Gastroesophageal sphincter (tissue), 4 donors: ENCODE results near the gene PPP6R3. TPM values are rescaled to one million over a fixed set of nuclear protein-coding genes. Genes with fewer than 3 reads are reported as not detected.
A peak's percentile ranks its signal among the peaks of the same experiment; 100 is the strongest.

Experiments
- ATAC-seq: fragments of 150-250 bp; one replicate; pipeline ENCODE4 v1.9.1; 2016; ENCODE audit warnings: mild to moderate bottlenecking, moderate library complexity
- H3K27ac ChIP-seq, 4 donors: fragments of 200-600 bp; sonication (generic) in 3 of 4; 1 replicate in 3 of 4; 2 replicates in 1 of 4; pipeline ENCODE4 v1.5.1; 2016 to 2019
- H3K27me3 ChIP-seq: fragments of 200-600 bp; sonication (generic); one replicate; pipeline ENCODE4 v1.5.1; 2019
- H3K36me3 ChIP-seq, 2 donors: fragments of 200-600 bp; sonication (generic); one replicate each; pipeline ENCODE4 v1.5.1; 2019; ENCODE audit warnings: control low read depth in 1 of 2
- H3K4me1 ChIP-seq, 3 donors: fragments of 200-600 bp; sonication (generic); 1 replicate in 2 of 3; 2 replicates in 1 of 3; pipeline ENCODE4 v1.5.1; 2016 to 2019; ENCODE audit warnings: control low read depth in 2 of 3
- H3K4me3 ChIP-seq, 2 donors: fragments of 200-600 bp; sonication (generic); one replicate each; pipeline ENCODE4 v1.5.1; 2019; ENCODE audit warnings: mild to moderate bottlenecking in 1 of 2, moderate library complexity in 1 of 2
- H3K9me3 ChIP-seq, 3 donors: fragments of 200-600 bp; sonication (generic); one replicate each; pipeline ENCODE4 v1.5.1; 2017 to 2019; ENCODE audit warnings: control low read depth in 2 of 3
- EP300 ChIP-seq: sonication (generic); formaldehyde crosslinking; IDR thresholded peaks from one replicate; pipeline ENCODE4 v1.6.1; 2017; ENCODE audit warnings: antibody characterized with exemption, mild to moderate bottlenecking
- POLR2A ChIP-seq, 2 donors: fragments of 450-650 bp; IDR thresholded peaks; one replicate each; pipeline ENCODE4 v1.6.1; 2017; ENCODE audit warnings: antibody characterized with exemption in 2 of 2, mild to moderate bottlenecking in 2 of 2, moderate library complexity in 1 of 2
- POLR2AphosphoS5 ChIP-seq: sonication (generic); formaldehyde crosslinking; IDR thresholded peaks from one replicate; pipeline ENCODE4 v1.6.1; 2017; ENCODE audit warnings: antibody characterized with exemption
- WGBS, 2 donors: methylation state at CpG; one replicate each; pipeline ENCODE4 v1.1.5; 2018; ENCODE audit warnings: low coverage in 1 of 2; 5-methylcytosine and 5-hydroxymethylcytosine counted together
- total RNA-seq, 4 donors: library from RNA; depleted of rRNA; stranded (reverse); fragments of >200 nt; gene quantifications; one replicate each; pipeline ENCODE4 v1.1.0, GENCODE V29; 2016
- TF ChIP-seq, protein P1 (sequence below), 4 experiments: fragments of 200-600 bp in 2 of 4; fragments of 450-650 bp in 2 of 4; sonication (generic) in 1 of 4; IDR thresholded peaks; one replicate each; pipeline ENCODE4 v1.5.1; 2017 to 2019; ENCODE audit warnings: antibody characterized with exemption in 4 of 4, mild to moderate bottlenecking in 2 of 4, moderate library complexity in 2 of 4

Gene PPP6R3
- total RNA-seq, 4 donors from 2014 or later, result 128 to 164 (median 144) TPM

DNA sequence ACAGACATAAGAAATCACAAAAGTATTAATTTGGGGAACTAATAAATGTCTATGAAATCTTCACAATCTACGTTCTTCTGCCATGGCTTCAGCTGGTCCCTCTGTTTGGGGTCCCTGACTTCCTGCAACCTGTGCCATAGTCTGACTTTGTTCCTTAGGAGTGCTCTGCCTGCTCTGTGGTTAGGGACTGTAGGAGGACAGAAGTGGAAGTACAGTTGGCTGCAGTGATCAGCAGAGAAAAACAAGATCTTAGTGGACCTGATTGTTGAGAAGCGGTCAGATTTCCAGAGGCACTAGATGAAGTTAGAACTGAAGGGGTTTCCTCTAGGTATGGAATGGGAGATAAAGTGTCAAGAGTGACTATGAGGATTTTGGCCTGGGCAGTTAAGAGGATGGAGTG is 80.6 kb downstream of the PPP6R3 start:
- H3K4me1 ChIP-seq, result peaks cover 4 to 76% (median 13%) of the 10 kb centered on the region in 3 donors

GRCh38 chr11:68541991-68542390 is 81.4 kb downstream of the PPP6R3 start:
- H3K27ac ChIP-seq, result peak overlapping the region in 1 of 4 donors; percentile 53
- peaks cover 0 to 63% of the 10 kb centered on the region in 2 donors for H3K36me3 ChIP-seq
- no peaks in the 10 kb centered on the region for H3K9me3 ChIP-seq
- H3K4me3 ChIP-seq, result no peak overlapping the region
- TF ChIP-seq EP300 (no peak), POLR2A (IDR thresholded peaks at IDR 0.05) (no peak), POLR2AphosphoS5 (no peak)
- TF ChIP-seq, protein P1, sequence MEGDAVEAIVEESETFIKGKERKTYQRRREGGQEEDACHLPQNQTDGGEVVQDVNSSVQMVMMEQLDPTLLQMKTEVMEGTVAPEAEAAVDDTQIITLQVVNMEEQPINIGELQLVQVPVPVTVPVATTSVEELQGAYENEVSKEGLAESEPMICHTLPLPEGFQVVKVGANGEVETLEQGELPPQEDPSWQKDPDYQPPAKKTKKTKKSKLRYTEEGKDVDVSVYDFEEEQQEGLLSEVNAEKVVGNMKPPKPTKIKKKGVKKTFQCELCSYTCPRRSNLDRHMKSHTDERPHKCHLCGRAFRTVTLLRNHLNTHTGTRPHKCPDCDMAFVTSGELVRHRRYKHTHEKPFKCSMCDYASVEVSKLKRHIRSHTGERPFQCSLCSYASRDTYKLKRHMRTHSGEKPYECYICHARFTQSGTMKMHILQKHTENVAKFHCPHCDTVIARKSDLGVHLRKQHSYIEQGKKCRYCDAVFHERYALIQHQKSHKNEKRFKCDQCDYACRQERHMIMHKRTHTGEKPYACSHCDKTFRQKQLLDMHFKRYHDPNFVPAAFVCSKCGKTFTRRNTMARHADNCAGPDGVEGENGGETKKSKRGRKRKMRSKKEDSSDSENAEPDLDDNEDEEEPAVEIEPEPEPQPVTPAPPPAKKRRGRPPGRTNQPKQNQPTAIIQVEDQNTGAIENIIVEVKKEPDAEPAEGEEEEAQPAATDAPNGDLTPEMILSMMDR (IDR thresholded peaks at IDR 0.05), result no peak
- 80 to 82% methylated on average over 6 to 7 of the region's 8 CpGs for WGBS, 2 donors
- no peak for ATAC-seq
- H3K4me1 ChIP-seq, result peaks cover 0 to 76% (median 8%) of the 10 kb centered on the region in 3 donors
- no peaks in the 10 kb centered on the region for H3K27me3 ChIP-seq

More for the DNA sequence above, 80.6 kb downstream of the PPP6R3 start:
- Histone ChIP-seq H3K9me3 (no peaks in the 10 kb centered on the region), H3K27ac (no peak overlapping the region), H3K4me3 (no peak overlapping the region), H3K36me3 (peaks cover 0 to 55% of the 10 kb centered on the region in 2 donors), H3K27me3 (no peaks in the 10 kb centered on the region)
- ATAC-seq, result no peak
- TF ChIP-seq EP300 (no peak), POLR2A (IDR thresholded peaks at IDR 0.05) (no peak), POLR2AphosphoS5 (no peak)
- TF ChIP-seq, protein P1 (IDR thresholded peaks at IDR 0.05), result no peak
- whole genome bisulfite sequencing, 2 donors, result 100% methylated on average over 2 of the region's 2 CpGs; no CpG with 5 or more reads in 1 of the 2 donors

DNA sequence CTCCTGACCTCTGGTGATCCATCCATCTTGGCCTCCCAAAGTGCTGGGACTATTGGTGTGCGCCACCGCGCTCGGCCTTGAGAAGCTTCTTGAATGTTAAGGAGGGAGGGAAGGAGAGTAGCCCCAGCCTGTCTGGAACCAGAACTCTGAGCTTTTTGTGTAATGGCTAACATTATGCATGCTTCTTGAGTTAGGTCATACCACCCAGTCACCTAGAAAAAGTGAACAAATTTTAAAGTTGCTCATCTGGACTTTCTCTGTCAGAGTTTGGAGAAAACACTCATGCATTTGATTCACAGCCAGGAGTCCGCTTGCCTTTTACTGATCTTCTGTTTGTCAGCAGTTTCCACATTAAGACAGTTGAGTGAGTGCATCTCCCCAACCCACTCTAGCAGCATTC is 82.1 kb downstream of the PPP6R3 start:
- no peak for TF ChIP-seq EP300
- TF ChIP-seq POLR2AphosphoS5, result peak; percentile 26
- peak; percentile 92 for ATAC-seq
- Histone ChIP-seq H3K4me1 (peaks cover 0 to 70% (median 8%) of the 10 kb centered on the region in 3 donors), H3K27ac (peak overlapping the region in 2 of 4 donors; percentile 53 to 68), H3K36me3 (peaks cover 0 to 66% of the 10 kb centered on the region in 2 donors), H3K4me3 (no peak overlapping the region), H3K9me3 (no peaks in the 10 kb centered on the region), H3K27me3 (no peaks in the 10 kb centered on the region)
- WGBS, 2 donors, result 75% methylated on average over 3 of the region's 5 CpGs; no CpG with 5 or more reads in 1 of the 2 donors

GRCh38 chr11:68543594-68543993 is 83.0 kb downstream of the PPP6R3 start:
- no peak for ATAC-seq

GRCh38 chr11:68545347-68545746 is 84.8 kb downstream of the PPP6R3 start:
- H3K27me3 ChIP-seq, result no peaks in the 10 kb centered on the region
- H3K4me3 ChIP-seq, result no peak overlapping the region
- TF ChIP-seq POLR2AphosphoS5 (no peak), EP300 (no peak), POLR2A (IDR thresholded peaks at IDR 0.05) (no peak)
- TF ChIP-seq, protein P1 (IDR thresholded peaks at IDR 0.05), result no peak
- H3K27ac ChIP-seq, result no peak overlapping the region
- H3K36me3 ChIP-seq, result peaks cover 0 to 66% of the 10 kb centered on the region in 2 donors
- ATAC-seq, result no peak
- H3K4me1 ChIP-seq, result peaks cover 0 to 71% (median 15%) of the 10 kb centered on the region in 3 donors
- H3K9me3 ChIP-seq, result no peaks in the 10 kb centered on the region

More at GRCh38 chr11:68543594-68543993, 83.0 kb downstream of the PPP6R3 start:
- Histone ChIP-seq H3K36me3 (peaks cover 0 to 66% of the 10 kb centered on the region in 2 donors), H3K27me3 (no peaks in the 10 kb centered on the region), H3K9me3 (no peaks in the 10 kb centered on the region), H3K4me3 (no peak overlapping the region), H3K27ac (peak overlapping the region in 1 of 4 donors; percentile 53), H3K4me1 (peaks cover 0 to 61% (median 8%) of the 10 kb centered on the region in 3 donors)
- TF ChIP-seq POLR2AphosphoS5 (no peak), EP300 (no peak), POLR2A (IDR thresholded peaks at IDR 0.05) (no peak)
- TF ChIP-seq, protein P1 (IDR thresholded peaks at IDR 0.05), result no peak
- WGBS, 2 donors, result 40 to 67% methylated on average over 6 to 8 of the region's 8 CpGs
